GM21786 (cell line): Measurements from ENCODE around the gene MYOD1.

Experiments
- ATAC-seq: cut with Tn5 transposase; IDR thresholded peaks from one replicate; pipeline ENCODE4 v1.9.1; 2021; ENCODE audit not compliant: unreplicated experiment

MYOD1 gene

DNA sequence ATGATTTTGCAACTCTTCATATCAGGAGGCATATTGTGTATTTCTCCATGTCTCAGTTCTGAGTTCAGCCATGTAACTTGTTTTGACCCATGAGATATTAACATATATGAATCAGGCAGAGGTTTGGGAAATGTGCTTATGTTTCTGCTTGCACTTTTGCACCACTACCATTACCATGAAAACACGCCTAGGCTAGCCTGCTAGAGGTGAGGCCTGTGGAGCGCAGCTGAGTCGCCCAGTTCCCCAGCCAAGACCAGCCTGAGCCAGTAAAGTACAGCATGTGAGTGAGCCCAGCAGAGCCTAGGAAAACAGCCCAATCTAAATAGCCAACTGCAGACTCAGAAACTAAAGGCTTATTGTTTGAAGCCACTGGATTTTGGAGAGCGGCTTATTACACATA is 18.4 kb upstream of the MYOD1 start:
- ATAC-seq, result no peak

DNA sequence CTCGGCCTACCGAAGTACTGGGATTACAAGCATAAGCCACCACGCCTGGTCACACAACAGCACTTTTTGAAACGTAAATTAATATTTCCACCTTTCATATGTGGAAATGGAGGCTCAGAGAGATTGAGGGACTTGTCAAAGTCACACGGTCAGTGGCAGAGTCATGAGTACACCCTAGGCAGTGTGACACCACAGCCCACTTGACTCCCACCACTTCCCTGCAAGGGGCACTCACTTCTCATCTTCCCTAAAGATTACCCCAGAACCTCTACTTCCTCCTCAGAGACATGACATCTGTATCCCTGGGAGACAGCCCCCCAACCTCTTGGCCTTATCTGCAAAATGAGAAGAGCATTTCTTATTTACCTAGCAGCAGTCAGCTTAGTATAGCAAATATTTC is 16.5 kb upstream of the MYOD1 start:
- no peak for ATAC-seq

DNA sequence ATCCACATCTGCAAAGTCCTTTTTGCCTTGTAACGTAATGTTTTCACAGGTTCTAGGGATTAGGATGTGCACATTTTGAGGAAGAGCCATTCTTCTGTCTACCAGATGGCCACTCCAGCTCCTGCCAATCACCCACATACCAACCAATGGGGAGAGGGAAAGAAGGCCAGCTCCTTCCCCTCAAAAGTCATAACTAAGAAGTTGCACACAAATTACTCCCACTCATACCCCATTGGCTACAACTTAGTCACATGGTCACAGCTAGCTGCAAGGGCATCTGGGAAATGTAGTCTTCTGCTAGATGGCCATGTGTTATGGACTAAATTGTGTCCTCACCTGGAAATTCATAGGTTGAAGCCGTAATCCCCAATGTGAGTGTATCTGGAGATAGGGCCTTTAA is 15.4 kb upstream of the MYOD1 start:
- no peak for ATAC-seq

DNA sequence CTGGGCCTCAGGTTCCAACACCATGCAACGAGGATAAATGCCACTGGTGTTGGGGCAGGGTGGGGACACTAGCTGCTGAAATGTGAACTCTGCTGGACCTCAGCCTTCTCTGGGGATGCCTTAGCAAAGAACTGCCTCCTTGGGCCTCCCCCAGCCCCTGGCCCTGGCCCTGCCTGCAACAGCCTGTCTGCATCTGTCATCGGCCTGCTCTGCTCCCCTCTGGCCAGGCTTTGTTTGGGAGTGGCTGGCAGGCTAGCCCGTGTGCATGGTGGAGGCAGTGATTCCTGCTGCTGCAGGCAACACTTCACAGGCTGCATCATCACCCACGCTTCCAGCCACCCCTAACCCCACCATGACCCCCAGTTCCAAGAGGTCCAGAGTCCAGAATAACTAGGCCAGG is 11.5 kb upstream of the MYOD1 start:
- ATAC-seq, result no peak

DNA sequence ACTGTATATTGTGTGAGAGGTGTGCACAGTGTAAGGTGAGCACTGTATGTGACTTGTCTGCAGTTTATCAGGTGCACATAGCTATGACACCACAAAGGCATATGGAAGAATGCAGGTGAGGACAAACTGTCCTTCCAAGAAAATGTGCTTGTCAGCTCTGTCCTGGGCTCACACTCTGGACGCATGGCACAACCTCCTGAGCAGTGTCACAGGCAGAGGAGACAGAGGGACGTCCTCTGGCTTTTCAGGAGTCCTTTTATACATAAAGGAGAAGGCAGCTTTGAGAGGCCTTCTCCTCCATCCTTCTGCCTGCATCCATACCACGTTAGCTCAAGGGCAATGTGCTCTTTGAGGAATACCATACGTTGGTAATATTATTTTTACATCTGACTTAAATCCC is 7.5 kb upstream of the MYOD1 start:
- ATAC-seq, result no peak

DNA sequence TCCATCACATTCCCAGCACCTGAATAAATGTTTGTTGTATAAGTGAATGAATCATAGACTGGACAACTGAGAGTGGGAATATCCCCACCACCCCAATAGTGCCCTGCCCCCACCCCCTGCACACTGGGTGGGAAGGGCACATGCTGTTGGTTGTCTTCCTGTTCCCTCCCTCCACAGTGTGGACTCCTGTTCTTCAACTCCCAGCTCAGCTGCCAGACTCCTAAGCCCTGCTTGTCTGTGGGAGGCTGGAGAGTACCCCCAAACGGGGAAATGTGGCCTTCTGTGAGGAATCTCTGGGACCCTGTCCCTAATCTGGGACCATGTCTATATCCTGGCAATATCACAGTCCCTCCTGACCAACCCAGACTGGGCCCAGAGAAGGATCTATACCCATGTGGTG is 5.5 kb upstream of the MYOD1 start:
- no peak for ATAC-seq

DNA sequence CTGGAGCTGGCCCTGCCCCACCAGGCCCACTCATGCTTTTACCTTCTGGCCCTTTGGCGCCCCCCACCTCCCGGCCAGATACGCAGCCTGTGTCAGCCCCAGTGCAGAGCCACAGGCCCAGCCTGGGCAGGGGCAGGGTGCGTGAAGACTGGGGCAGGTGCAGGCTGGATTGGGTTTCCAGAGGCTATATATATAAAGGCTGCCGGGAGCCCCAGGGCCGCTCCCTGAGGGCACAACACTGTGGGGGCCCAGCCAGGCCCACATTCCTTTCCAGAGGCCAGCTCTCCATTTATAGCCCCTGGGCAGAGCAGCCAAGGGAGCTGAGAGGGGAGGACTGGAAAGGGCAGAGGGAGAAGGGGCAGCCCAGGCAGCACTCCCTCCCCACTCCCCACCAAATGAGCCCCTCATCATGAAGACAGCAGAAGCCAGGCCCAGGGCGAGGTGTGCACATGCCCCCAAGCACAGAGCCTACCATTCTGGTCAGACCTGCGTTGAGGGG is 5.0 kb upstream of the MYOD1 start:
- no peak for ATAC-seq

DNA sequence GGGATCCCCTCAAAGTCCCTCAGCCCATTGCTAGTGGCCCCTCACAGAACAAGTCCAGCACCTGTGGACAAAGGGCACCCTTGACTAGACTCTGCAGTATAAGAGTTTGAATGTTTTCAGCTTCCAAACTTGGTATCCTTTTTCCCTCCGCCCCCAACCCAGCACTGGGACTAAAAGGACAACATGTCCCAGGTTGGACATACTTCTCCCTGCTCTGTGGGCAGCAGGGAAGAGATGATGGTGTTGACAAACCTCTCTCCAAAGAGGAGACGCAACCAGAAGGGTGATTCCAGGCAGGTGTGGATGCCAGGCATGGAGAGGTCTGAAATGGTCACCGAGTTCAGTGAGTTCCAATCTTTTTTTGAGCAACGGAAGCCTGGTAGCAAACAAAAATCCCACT is 4.5 kb upstream of the MYOD1 start:
- ATAC-seq, result no peak

DNA sequence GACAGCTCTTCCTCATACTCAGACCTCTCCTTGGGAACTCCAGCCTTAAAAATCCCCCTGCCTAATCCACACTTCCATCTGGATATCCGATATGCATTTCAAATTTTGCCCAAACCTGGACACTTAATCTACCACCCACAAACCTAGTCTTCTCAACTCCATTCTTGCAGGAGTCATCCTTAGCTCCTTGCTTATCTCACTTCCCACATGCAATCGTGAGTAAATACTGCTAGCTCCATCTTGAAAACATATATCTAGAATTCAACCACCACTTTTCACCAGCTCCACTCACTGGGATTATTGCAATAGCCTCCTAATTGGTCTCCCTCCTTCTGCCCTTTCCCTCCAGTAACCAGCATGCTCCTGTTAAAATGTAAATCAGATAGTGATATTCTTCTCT is 2.6 kb upstream of the MYOD1 start:
- no peak for ATAC-seq

DNA sequence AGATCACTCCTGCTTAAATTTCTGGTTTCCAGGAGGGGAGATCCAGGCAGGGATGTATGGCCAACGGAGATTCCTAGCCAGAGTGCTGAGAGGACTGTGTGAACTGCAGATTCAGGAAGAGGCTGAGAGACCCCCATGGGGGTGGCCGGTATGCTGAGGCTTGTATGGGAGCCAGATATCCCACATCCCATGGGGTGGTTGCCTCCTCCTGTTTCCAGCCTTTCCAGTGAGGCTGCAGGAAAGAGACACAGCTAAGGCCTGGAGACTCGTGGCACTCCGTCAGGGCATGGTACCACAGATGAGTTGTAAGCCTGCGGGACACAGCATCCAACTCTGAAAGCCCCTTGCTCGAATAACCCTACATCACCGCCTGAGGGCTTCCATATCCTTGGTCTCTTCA is 1.4 kb upstream of the MYOD1 start:
- ATAC-seq, result no peak

DNA sequence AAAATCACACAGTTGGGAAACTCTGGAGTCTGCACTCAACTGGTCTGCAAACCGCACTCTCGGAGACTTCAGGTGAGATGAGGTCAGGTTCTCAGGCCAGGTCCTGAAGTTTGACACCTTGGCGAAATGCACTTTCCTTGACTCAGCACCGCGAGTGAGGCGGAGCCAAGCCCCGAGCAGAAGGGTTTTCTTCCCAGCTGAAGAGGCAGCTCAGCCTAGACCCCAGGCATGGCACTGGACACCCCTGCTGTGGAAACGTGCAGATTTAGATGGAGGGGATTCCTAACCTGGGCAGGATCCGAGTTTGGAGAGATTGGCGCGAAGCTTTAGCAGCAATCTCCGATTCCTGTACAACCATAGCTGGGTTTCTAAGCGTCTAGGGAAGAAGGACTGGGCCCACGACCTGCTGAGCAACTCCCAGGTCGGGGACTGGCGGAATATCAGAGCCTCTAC is 835 bp upstream of the MYOD1 start:
- no peak for ATAC-seq

DNA sequence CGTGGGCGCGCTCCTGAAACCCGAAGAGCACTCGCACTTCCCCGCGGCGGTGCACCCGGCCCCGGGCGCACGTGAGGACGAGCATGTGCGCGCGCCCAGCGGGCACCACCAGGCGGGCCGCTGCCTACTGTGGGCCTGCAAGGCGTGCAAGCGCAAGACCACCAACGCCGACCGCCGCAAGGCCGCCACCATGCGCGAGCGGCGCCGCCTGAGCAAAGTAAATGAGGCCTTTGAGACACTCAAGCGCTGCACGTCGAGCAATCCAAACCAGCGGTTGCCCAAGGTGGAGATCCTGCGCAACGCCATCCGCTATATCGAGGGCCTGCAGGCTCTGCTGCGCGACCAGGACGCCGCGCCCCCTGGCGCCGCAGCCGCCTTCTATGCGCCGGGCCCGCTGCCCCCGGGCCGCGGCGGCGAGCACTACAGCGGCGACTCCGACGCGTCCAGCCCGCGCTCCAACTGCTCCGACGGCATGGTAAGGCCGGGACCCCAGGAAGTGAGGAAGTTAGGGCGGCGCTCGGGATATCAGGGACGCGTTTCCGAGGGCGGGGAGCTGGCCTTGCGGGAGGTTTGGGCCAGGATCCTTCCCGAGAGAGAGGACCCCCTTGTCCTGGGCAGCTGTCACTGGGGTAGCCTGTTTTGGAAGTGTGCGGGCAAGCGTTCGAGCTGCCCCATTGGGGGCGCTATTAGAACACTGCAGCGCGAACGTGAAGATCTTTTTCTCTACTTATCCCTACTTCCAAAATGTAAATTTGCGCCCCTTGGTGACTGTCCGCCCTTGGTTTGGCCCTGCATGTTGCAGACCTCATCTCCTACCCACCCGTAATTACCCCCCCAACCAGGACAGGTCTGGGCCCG is 796 bp downstream of the MYOD1 start:
- no peak for ATAC-seq

DNA sequence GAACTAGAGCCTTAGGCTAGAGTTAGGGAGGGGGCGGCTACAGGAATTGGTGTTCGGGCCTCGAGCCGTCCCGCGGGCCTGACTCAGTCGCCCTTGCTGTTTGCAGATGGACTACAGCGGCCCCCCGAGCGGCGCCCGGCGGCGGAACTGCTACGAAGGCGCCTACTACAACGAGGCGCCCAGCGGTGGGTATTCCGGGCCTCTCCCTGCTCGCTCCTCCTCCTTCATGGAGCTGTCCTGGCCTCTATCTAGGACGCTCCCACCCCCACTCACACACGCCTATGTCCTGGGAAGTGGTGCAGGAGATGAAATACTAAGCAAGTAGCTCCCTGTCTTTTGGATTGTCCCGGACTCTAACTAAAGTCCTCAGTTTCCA is 1.4 kb downstream of the MYOD1 start:
- ATAC-seq, result no peak

DNA sequence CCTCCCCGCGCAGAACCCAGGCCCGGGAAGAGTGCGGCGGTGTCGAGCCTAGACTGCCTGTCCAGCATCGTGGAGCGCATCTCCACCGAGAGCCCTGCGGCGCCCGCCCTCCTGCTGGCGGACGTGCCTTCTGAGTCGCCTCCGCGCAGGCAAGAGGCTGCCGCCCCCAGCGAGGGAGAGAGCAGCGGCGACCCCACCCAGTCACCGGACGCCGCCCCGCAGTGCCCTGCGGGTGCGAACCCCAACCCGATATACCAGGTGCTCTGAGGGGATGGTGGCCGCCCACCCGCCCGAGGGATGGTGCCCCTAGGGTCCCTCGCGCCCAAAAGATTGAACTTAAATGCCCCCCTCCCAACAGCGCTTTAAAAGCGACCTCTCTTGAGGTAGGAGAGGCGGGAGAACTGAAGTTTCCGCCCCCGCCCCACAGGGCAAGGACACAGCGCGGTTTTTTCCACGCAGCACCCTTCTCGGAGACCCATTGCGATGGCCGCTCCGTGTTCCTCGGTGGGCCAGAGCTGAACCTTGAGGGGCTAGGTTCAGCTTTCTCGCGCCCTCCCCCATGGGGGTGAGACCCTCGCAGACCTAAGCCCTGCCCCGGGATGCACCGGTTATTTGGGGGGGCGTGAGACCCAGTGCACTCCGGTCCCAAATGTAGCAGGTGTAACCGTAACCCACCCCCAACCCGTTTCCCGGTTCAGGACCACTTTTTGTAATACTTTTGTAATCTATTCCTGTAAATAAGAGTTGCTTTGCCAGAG is 2.0 kb downstream of the MYOD1 start:
- ATAC-seq, result no peak

DNA sequence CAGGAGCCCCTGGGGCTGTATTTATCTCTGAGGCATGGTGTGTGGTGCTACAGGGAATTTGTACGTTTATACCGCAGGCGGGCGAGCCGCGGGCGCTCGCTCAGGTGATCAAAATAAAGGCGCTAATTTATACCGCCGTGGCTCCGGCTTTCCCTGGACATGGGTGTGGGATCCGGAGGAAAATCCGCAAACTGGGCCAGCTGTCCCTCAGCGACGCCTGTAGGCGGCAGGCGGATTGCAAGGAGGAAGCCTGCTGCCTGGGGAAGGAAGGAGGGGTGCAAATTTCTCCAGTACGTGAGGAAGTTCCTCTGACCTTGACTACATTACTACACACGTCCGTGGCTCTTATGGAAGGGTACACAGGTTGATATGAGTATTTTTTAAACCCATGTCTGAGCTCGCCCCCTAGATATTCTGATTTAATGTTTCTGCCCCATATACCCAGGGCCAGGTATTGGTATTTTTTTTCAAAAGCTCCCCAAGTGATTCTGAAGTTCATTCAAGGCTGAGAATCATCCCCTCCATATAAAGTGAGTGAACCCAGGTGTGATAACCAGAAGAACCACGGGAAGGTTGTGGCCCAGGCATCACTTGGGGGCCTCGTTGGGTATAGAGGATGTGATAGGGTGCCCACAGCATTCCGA is 2.8 kb downstream of the MYOD1 start:
- no peak for ATAC-seq

DNA sequence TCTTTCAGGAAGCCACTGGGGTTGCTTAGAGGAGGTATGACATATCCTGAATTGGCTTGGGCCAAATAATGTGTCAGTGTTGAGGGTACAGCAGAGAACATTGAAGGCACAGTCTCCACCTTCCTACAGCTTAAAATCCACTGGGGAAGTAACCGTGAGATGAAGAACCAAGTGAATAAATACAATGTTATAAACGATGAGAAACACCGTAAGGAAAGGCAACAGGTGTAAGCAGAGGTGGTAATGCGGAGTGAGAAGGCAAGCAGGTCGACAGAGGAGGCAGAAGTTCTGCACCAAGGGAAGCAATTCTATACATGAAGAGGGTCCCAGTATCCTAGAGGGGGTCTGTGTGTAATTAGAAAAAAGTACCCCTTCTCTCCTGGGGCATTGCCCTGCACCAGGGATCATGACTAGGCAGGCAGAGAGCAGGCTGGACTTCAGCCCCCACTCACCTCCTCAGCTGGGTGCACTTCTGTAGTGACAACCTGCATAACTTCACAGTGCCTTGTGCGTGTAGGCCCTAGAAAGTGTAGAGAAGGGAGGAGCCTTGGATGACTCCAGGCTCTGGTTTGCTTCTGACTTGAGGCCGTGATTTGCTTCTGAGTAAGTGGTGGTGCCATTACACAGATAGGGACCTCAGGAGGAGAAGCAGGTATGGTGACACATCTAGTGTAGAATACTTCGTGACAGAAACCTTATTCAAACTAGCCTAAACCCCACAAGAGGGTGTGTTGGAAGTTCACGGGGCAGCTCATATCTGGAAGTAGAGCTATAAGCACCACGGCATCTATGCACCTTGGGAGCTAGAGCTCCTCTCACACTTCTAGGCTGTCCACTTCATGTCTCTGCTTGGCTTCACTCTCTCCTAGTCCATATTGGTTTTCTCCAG is 4.9 kb downstream of the MYOD1 start:
- no peak for ATAC-seq

DNA sequence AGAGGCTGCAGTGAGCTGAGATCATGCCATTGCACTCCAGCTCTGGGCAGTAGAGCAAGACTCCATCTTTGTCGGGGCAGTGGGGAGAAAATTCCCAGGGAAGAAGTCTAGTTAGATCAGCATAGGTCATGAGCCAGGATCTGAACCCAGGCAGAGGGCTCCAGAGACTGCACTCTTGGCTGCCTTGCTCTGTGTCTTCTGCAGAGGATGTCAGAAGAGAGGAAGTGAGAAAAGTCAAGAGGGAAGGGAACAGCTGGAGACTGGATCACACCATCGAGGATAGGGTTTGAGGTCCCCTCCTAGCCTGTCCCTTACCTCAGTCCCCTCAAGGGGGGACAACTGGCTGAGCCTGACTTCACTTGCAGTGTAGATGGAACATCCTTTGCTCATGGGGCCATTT is 5.8 kb downstream of the MYOD1 start:
- no peak for ATAC-seq

DNA sequence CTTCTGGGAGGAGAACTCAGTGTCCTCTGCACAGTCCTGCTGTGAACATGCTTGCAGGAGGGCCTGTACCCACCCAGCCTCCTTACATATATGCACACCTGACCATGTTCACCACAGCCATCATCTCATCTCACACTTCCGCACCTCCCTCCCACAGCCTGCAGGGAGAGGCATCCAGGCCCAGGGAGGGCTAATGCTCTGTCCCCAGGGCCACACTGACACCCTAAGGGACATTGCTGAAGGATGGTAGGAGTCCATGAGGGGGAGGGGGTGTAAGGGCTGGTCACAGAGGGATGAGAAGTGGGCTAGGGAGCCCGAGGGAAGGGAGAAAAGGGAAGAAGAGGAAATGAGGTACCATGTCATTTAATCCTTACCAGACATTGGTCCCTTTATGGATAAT is 10.8 kb downstream of the MYOD1 start:
- no peak for ATAC-seq

DNA sequence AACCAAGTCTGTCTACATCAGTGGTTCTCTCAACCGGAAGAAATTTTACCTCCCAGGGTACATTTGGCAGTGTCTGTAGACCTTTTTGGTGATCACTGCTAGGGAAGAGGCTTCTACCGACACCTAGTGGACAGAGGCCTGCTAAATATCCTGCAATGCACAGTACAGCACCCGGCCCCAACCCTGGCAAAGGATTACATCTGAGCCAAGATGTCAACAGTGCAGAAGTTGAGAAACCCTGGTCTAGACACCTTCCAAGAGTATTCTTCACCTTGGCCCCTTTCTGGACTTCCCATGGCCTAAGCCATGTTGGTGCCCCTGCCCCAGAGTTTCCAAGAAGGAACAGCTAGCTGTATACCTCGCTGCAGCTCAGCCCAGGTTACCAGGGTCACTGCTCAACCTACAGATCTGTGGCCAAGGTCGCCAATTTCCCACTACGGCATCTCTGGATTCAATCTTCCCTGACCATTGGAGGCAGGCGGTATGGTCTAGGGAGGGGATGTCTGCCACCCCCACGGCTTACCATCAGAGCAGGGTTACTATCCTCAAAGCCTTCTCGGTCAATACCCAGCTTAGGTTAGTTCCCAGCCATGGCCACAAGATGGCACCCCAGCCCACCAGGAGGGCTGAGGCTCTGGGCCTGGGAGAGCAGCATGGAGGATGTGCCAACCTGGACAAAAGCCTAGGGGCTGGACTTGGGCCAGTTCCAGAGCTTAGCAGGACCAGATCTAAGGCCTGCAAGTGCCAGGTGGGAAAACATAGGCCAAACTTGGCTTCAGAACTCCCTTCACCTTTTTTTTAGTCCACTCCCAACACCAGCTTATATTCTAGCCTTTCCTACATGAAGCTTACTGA is 11.5 kb downstream of the MYOD1 start:
- peak; percentile 57 for ATAC-seq

DNA sequence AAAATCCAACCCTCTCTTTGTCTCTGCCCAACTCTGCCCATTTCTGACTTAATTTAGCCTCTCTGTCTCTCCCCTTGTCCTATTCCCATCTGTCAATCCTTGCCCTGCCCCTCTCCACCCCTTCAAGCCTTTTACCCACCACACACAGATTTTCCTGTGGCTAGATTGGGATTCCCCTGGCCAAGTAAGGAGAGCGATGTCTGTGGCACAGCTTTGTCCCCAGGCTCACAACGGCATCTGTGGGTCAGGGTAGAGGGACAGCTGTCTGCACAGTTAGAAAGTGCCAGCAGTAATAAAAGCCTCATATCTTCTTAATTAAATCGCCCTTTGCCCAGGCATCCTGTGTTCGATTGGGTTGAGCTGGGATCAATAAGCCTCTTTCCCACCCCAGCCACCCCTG is 13.9 kb downstream of the MYOD1 start:
- ATAC-seq, result no peak
